Tibial nerve (tissue), 4 donors: Measurements from ENCODE around the gene SLC10A7.

ENCODE experiments used
- EP300 ChIP-seq, 2 donors: sonication (generic); formaldehyde crosslinking; IDR thresholded peaks; one replicate each; pipeline ENCODE4 v1.6.1; 2017; ENCODE audit warnings: antibody characterized with exemption in 2 of 2, mild to moderate bottlenecking in 1 of 2
- POLR2A ChIP-seq, 2 donors: fragments of 450-650 bp; IDR thresholded peaks; one replicate each; pipeline ENCODE4 v1.6.1; 2017; ENCODE audit warnings: antibody characterized with exemption in 2 of 2, mild to moderate bottlenecking in 2 of 2, moderate library complexity in 2 of 2
- TF ChIP-seq, protein P1 (sequence below), 5 experiments: fragments of 200-600 bp in 3 of 5; fragments of 450-650 bp in 2 of 5; sonication (generic) in 3 of 5; IDR thresholded peaks; one replicate each; pipeline ENCODE4 v1.5.1; 2016 to 2019; ENCODE audit warnings: antibody characterized with exemption in 5 of 5, mild to moderate bottlenecking in 3 of 5, moderate library complexity in 2 of 5

DNA sequence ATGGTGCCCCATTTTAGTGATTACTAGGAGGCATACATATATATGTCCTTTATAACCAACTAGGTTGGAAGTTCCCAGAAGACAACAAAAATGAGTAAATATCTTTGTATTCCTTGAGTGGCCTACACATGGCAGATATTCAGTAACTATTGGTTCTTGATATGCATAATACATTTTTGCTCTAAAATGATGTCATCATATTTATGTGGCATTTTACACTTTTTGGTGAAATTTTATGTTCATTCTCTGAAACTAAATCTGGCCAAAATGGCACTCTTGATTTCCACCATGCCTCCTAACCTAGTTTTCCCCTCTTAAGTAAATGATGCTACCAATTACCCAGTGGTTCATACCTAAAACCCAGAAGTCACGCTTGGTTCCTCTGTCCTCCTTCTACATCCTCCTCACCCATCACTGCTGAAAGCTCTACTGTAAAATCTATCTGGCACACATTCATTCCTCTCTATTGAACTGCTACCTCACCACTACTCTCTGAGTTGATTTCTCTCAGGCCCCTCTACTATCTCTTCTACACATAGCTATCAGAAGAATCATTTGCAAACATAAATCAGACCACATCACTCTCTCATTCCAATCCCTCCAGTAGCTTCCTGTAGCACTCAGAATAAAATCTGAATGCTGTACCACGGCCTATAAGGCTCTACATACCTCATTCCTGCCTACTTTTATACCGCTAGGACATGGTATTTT lies 13.4 kb downstream of the SLC10A7 start:
- TF ChIP-seq POLR2A (IDR thresholded peaks at IDR 0.05) (no peak), EP300 (IDR thresholded peaks at IDR 0.05) (no peak)
- TF ChIP-seq, protein P1, sequence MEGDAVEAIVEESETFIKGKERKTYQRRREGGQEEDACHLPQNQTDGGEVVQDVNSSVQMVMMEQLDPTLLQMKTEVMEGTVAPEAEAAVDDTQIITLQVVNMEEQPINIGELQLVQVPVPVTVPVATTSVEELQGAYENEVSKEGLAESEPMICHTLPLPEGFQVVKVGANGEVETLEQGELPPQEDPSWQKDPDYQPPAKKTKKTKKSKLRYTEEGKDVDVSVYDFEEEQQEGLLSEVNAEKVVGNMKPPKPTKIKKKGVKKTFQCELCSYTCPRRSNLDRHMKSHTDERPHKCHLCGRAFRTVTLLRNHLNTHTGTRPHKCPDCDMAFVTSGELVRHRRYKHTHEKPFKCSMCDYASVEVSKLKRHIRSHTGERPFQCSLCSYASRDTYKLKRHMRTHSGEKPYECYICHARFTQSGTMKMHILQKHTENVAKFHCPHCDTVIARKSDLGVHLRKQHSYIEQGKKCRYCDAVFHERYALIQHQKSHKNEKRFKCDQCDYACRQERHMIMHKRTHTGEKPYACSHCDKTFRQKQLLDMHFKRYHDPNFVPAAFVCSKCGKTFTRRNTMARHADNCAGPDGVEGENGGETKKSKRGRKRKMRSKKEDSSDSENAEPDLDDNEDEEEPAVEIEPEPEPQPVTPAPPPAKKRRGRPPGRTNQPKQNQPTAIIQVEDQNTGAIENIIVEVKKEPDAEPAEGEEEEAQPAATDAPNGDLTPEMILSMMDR (IDR thresholded peaks at IDR 0.05): no peak
